Hepatocyte (in vitro differentiated cells): ENCODE results near the gene MSI2. TPM values are rescaled to one million over a fixed set of nuclear protein-coding genes. Genes with fewer than 3 reads are reported as not detected.

Source experiments
- DNase-seq: peaks from one replicate; pipeline ENCODE4 v3.0.0-alpha.2; 2016; ENCODE audit warnings: low spot score
- H2AFZ ChIP-seq: fragments of 200-600 bp; sonication (generic); 2 replicates; pipeline ENCODE4 v1.6.0; 2016; ENCODE audit warnings: antibody characterized with exemption, mild to moderate bottlenecking
- H3K27ac ChIP-seq: fragments of 200-600 bp; sonication (generic); 2 replicates; pipeline ENCODE4 v1.5.1; 2016; ENCODE audit warnings: mild to moderate bottlenecking
- H3K27me3 ChIP-seq: fragments of 200-600 bp; sonication (generic); 2 replicates; pipeline ENCODE4 v1.6.1; 2016
- H3K36me3 ChIP-seq: fragments of 200-600 bp; sonication (generic); replicated peaks from 2 replicates; pipeline ENCODE4 v1.5.1; 2016; ENCODE audit warnings: low read depth; ENCODE audit not compliant: insufficient read depth
- H3K4me1 ChIP-seq: fragments of 200-600 bp; sonication (generic); 2 replicates; pipeline ENCODE4 v1.5.1; 2016; ENCODE audit warnings: mild to moderate bottlenecking, moderate library complexity; ENCODE audit not compliant: insufficient read depth
- H3K4me2 ChIP-seq: fragments of 200-600 bp; sonication (generic); 2 replicates; pipeline ENCODE4 v1.6.0; 2016
- H3K4me3 ChIP-seq: fragments of 200-600 bp; sonication (generic); 2 replicates; pipeline ENCODE4 v1.5.1; 2016; ENCODE audit warnings: mild to moderate bottlenecking
- H3K79me2 ChIP-seq: fragments of 200-600 bp; sonication (generic); 2 replicates; pipeline ENCODE4 v1.6.0; 2017; ENCODE audit warnings: mild to moderate bottlenecking
- H3K9me2 ChIP-seq: fragments of 200-600 bp; sonication (generic); replicated peaks from 2 replicates; pipeline ENCODE4 v1.6.0; 2017; ENCODE audit warnings: mild to moderate bottlenecking; ENCODE audit not compliant: insufficient read depth
- H3K9me3 ChIP-seq: fragments of 200-600 bp; sonication (generic); 2 replicates; pipeline ENCODE4 v1.5.1; 2016; ENCODE audit warnings: low read depth, mild to moderate bottlenecking
- H4K20me1 ChIP-seq: fragments of 200-600 bp; sonication (generic); 2 replicates; pipeline ENCODE4 v1.6.0; 2016; ENCODE audit warnings: mild to moderate bottlenecking; ENCODE audit not compliant: insufficient read depth, poor library complexity, severe bottlenecking
- CTCF ChIP-seq: fragments of 200-600 bp; sonication (generic); IDR thresholded peaks from 2 replicates; pipeline ENCODE4 v1.5.1; 2016; ENCODE audit warnings: antibody characterized with exemption, mild to moderate bottlenecking; ENCODE audit not compliant: poor library complexity
- EZH2 ChIP-seq: fragments of 200-600 bp; sonication (generic); IDR thresholded peaks from 2 replicates; pipeline ENCODE4 v1.6.1; 2016; ENCODE audit warnings: antibody characterized with exemption, mild to moderate bottlenecking, borderline replicate concordance
- EZH2phosphoT487 ChIP-seq: fragments of 200-600 bp; sonication (generic); IDR thresholded peaks from one replicate; pipeline ENCODE4 v1.6.1; 2018; ENCODE audit warnings: antibody characterized with exemption, mild to moderate bottlenecking, low read depth, moderate library complexity; ENCODE audit not compliant: unreplicated experiment, severe bottlenecking
- WGBS: methylation state at CpG from one replicate; pipeline ENCODE4 v1.1.6; 2016; ENCODE audit warnings: low lambda C conversion rate; ENCODE audit errors: missing lambda C conversion rate; 5-methylcytosine and 5-hydroxymethylcytosine counted together
- polyA plus RNA-seq: library from polyadenylated mRNA; unstranded; fragments of >200 nt; fragmentation: Nextera tagmentation; extraction: Ambion mirVana; gene quantifications from 2 replicates; pipeline ENCODE4 v1.2.1, GENCODE V29; 2016
- total RNA-seq: library from RNA; depleted of rRNA; stranded (reverse); fragments of >200 nt; gene quantifications from 2 replicates; pipeline ENCODE4 v1.2.3, GENCODE V29; 2014

Gene MSI2
- total and polyA plus RNA-seq, 2 experiments from 2014 or later: 16.1 to 60.6 TPM

- Histone ChIP-seq H3K79me2 (peaks cover 80% of the 10 kb centered on the region), H3K27me3 (no peaks in the 10 kb centered on the region), H2AFZ (no peak overlapping the region), H3K4me3 (no peak overlapping the region), H3K9me2 (no peaks in the 10 kb centered on the region), H3K36me3 (no peaks in the 10 kb centered on the region), H3K9me3 (no peaks in the 10 kb centered on the region), H3K4me1 (peaks cover 26% of the 10 kb centered on the region), H3K27ac (no peak overlapping the region), H4K20me1 (peaks cover 35% of the 10 kb centered on the region), H3K4me2 (no peak overlapping the region)
- no peak for DNase-seq
- WGBS: 96% methylated on average over 3 of the region's 3 CpGs
- no peak for TF ChIP-seq EZH2phosphoT487
- TF ChIP-seq EZH2: no peak
- no peak for TF ChIP-seq CTCF
Measured at GRCh38 chr17:57269052-57269451, 12.7 kb downstream of the MSI2 start.

- H3K36me3 ChIP-seq: no peaks in the 10 kb centered on the region
Measured at GRCh38 chr17:57269598-57270255, 13.4 kb downstream of the MSI2 start.

GRCh38 chr17:57270801-57271245 is 14.5 kb downstream of the MSI2 start:
- Histone ChIP-seq H3K36me3 (no peaks in the 10 kb centered on the region), H4K20me1 (peaks cover 24% of the 10 kb centered on the region), H3K4me2 (no peak overlapping the region), H3K79me2 (peaks cover 77% of the 10 kb centered on the region), H3K27ac (peak overlapping the region; percentile 32), H3K27me3 (no peaks in the 10 kb centered on the region), H3K4me3 (no peak overlapping the region), H3K9me2 (no peaks in the 10 kb centered on the region), H3K9me3 (no peaks in the 10 kb centered on the region), H3K4me1 (peaks cover 30% of the 10 kb centered on the region), H2AFZ (no peak overlapping the region)
- no peak for DNase-seq
- WGBS: 51% methylated on average over 7 of the region's 7 CpGs
- TF ChIP-seq EZH2: no peak
- no peak for TF ChIP-seq EZH2phosphoT487
- TF ChIP-seq CTCF: no peak

More at GRCh38 chr17:57269598-57270255, 13.4 kb downstream of the MSI2 start:
- Histone ChIP-seq H4K20me1 (peaks cover 29% of the 10 kb centered on the region), H3K79me2 (peaks cover 79% of the 10 kb centered on the region), H3K27me3 (no peaks in the 10 kb centered on the region), H3K9me3 (no peaks in the 10 kb centered on the region), H3K9me2 (no peaks in the 10 kb centered on the region), H3K4me1 (peaks cover 26% of the 10 kb centered on the region), H3K27ac (peak overlapping the region; percentile 32), H3K4me2 (no peak overlapping the region), H2AFZ (no peak overlapping the region), H3K4me3 (no peak overlapping the region)
- WGBS: 82% methylated on average over 8 of the region's 8 CpGs
- DNase-seq: no peak
- TF ChIP-seq CTCF: no peak

- Histone ChIP-seq H2AFZ (no peak overlapping the region), H3K27ac (no peak overlapping the region), H3K9me3 (no peaks in the 10 kb centered on the region), H4K20me1 (peaks cover 24% of the 10 kb centered on the region), H3K4me1 (peaks cover 30% of the 10 kb centered on the region), H3K4me2 (no peak overlapping the region), H3K79me2 (peaks cover 77% of the 10 kb centered on the region), H3K27me3 (no peaks in the 10 kb centered on the region), H3K9me2 (no peaks in the 10 kb centered on the region), H3K4me3 (no peak overlapping the region), H3K36me3 (no peaks in the 10 kb centered on the region)
- WGBS: 62% methylated on average over 6 of the region's 6 CpGs
- DNase-seq: no peak
- TF ChIP-seq CTCF (no peak), EZH2phosphoT487 (no peak), EZH2 (no peak)
Measured at GRCh38 chr17:57271821-57272220, 15.5 kb downstream of the MSI2 start.
